ENCODE data around the gene PHF1.

- no peak for TF ChIP-seq CTCF (IDR thresholded peaks at IDR 0.05; ENCODE audit: low read depth, low read length, poor library complexity, severe bottlenecking)
- TF ChIP-seq EZH2phosphoT487 (IDR thresholded peaks at IDR 0.05; ENCODE audit: borderline replicate concordance, low read length): no peak
Measured at GRCh38 chr6:33412140-33413009, 1.6 kb downstream of the PHF1 start.
